HG02623 (cell line): ENCODE data around the gene TLR9.
A peak's percentile ranks its signal among the peaks of the same experiment; 100 is the strongest.
"Not testable (repeated sequence)": the region's sequence is repeated elsewhere in the genome, so short reads cannot be mapped to it uniquely, and the experiment has no call there.

Experiments used
- ATAC-seq: cut with Tn5 transposase; IDR thresholded peaks from one replicate; pipeline ENCODE4 v1.9.1; 2021; ENCODE audit warnings: moderate library complexity; ENCODE audit not compliant: unreplicated experiment

Gene TLR9

GRCh38 chr3:52225452-52226228, at the start of gene TLR9:
Gene TLR9, minus strand, starts transcription at chr3:52225645. Its CDS starts 116 bp downstream, at chr3:52225529.
- peak; percentile 79 for ATAC-seq

- ATAC-seq, result not testable (repeated sequence)
Observed at GRCh38 chr3:52274781-52275180, 49.3 kb upstream of the TLR9 start.

- no peak for ATAC-seq
Observed at GRCh38 chr3:52272831-52273230, 47.4 kb upstream of the TLR9 start.

GRCh38 chr3:52272172-52272571, 46.7 kb upstream of the TLR9 start:
- not testable (repeated sequence) for ATAC-seq

GRCh38 chr3:52270252-52270754, 44.9 kb upstream of the TLR9 start:
- ATAC-seq, result no peak

GRCh38 chr3:52269776-52270175, 44.3 kb upstream of the TLR9 start:
- no peak for ATAC-seq

- ATAC-seq, result no peak
Observed at GRCh38 chr3:52268036-52268435, 42.6 kb upstream of the TLR9 start.

GRCh38 chr3:52265387-52265786, 39.9 kb upstream of the TLR9 start:
- ATAC-seq, result no peak

GRCh38 chr3:52262447-52262846, 37.0 kb upstream of the TLR9 start:
- ATAC-seq, result no peak

- no peak for ATAC-seq
Observed at GRCh38 chr3:52259448-52259847, 34.0 kb upstream of the TLR9 start.

- ATAC-seq, result no peak
Observed at GRCh38 chr3:52259035-52259434, 33.6 kb upstream of the TLR9 start.

GRCh38 chr3:52257911-52258310, 32.5 kb upstream of the TLR9 start:
- ATAC-seq, result no peak

- ATAC-seq, result no peak
Observed at GRCh38 chr3:52256622-52257021, 31.2 kb upstream of the TLR9 start.

- ATAC-seq, result no peak
Observed at GRCh38 chr3:52256159-52256558, 30.7 kb upstream of the TLR9 start.

- ATAC-seq, result no peak
Observed at GRCh38 chr3:52254608-52255007, 29.2 kb upstream of the TLR9 start.

- peak; percentile 91 for ATAC-seq
Observed at GRCh38 chr3:52253314-52254304, 28.2 kb upstream of the TLR9 start.

- ATAC-seq, result no peak
Observed at GRCh38 chr3:52250122-52250521, 24.7 kb upstream of the TLR9 start.

GRCh38 chr3:52249683-52250082, 24.2 kb upstream of the TLR9 start:
- ATAC-seq, result no peak

- ATAC-seq, result no peak
Observed at GRCh38 chr3:52248816-52249547, 23.5 kb upstream of the TLR9 start.

GRCh38 chr3:52248165-52248541, 22.7 kb upstream of the TLR9 start:
- no peak for ATAC-seq
